HG03159 (cell line): ENCODE results near the gene FBXO38.
A peak's percentile ranks its signal among the peaks of the same experiment; 100 is the strongest.

Experiments
- ATAC-seq: cut with Tn5 transposase; IDR thresholded peaks from one replicate; pipeline ENCODE4 v1.9.1; 2021; ENCODE audit warnings: mild to moderate bottlenecking, moderate library complexity; ENCODE audit not compliant: unreplicated experiment

FBXO38 gene

DNA sequence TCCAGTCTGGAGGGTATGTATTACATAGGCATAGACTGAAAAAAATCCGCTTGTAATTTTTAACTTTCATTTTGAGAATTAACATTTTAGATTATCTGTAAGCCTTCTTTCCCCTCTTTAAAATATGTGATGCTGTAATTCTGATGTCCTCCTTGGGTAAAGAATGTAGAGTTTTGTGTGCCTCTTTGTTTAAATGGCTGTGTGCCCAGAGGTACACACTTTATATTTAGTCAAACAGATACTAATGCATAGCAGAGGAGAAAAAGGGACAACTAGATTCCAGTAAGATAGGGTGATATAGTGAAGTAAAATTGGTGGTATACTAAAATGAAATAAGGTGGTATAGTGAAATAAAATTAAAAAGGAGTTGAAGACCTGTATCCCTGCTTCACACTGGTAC is 1.3 kb downstream of the FBXO38 start:
- ATAC-seq: no peak

GRCh38 chr5:148386041-148386440 is 2.3 kb downstream of the FBXO38 start:
- no peak for ATAC-seq

DNA sequence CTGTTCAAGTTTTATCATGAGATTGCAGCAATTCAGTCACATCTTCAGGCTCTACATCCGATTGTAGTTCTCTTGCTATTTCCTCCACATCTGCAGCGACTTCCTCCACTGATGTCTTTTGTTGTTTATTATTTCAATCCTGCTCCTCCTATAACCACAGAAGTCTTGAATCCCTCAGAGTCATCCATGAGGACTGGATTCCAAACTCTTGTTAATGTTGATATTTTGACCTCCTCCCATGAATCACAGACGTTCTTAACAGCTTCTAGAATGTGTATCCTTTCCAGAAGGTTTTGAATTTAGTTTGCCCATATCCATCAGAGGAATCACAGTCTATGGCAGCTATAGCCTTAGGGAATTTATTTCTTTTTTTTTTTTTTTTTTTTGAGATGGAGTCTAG is 3.6 kb downstream of the FBXO38 start:
- ATAC-seq: no peak

DNA sequence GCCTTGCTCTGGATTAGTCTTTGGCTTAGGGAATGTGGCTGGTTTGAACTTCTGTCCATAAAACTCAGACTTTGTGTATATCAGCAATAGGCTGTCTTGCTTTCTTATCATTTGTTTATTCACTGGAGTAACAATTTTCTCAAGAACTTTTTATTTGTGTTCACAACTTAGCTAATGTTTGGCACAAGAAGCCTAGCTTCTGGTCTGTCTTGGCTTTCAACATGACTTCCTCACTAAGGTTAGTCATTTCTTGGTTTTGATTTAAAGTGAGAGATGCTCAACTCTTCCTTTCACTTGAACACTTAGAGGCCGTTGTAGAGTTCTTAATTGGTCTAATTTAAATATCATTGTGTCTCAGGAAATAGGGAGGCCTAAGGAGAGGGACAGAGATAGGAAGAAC is 4.9 kb downstream of the FBXO38 start:
- ATAC-seq: no peak

- no peak for ATAC-seq
Measured at GRCh38 chr5:148390914-148391313, 7.2 kb downstream of the FBXO38 start.

DNA sequence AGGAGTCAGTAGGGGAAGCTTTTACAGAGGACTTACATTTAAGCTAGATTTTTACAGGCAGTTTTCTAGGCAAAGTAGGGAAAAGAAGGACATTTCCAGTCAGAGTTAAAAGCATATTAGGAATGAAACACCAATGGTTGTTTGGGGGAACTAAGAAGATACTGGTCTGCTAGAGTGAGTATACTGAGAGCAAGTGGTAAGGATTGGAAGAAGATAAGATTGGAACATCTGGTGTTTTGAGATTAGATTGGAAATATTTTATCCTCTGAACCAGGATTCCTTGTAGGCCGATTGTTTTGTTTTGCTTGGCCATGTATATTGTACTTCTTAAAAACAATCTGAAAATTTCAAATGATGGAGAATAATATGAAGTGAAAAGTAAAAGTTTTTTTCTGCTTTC is 7.7 kb downstream of the FBXO38 start:
- ATAC-seq: no peak

- no peak for ATAC-seq
Measured at GRCh38 chr5:148393390-148393741, 9.6 kb downstream of the FBXO38 start.

DNA sequence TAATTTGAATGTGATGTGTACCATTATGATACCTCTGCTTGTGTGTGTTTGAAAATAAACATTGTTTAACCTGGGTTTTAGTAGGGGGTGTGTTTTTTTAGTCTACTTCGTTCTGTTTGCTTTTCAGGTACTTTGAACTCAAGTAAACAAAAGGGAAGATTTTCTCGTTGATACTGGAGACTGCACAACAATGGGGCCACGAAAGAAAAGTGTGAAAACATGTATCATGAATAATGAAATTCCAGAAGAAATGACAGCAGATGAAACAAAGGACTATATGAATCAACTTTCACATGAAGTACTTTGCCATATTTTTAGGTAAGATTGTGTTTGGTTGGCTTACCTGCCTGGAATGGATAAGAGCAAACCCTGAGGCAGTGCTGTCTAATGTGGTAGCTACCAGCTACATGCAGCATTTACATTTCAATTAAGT is 10.8 kb downstream of the FBXO38 start:
- no peak for ATAC-seq

DNA sequence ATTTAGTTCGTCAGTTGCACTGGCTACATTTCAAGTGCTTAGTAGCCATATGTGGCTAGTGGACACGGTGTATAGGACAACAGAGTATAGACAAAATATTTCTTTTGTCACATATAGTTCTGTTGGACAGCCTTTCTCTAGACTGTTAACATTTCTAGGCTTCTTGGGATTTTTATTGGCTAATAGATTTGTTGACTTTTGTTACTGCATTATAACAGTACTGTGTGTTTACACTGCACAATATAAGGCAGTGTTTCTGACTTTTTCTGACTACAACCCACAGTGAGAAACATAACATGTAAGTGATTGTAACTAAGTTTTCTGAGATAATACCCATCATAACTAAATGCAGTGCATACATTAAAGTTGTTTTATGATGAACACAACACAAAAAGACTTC is 11.3 kb downstream of the FBXO38 start:
- ATAC-seq: no peak

DNA sequence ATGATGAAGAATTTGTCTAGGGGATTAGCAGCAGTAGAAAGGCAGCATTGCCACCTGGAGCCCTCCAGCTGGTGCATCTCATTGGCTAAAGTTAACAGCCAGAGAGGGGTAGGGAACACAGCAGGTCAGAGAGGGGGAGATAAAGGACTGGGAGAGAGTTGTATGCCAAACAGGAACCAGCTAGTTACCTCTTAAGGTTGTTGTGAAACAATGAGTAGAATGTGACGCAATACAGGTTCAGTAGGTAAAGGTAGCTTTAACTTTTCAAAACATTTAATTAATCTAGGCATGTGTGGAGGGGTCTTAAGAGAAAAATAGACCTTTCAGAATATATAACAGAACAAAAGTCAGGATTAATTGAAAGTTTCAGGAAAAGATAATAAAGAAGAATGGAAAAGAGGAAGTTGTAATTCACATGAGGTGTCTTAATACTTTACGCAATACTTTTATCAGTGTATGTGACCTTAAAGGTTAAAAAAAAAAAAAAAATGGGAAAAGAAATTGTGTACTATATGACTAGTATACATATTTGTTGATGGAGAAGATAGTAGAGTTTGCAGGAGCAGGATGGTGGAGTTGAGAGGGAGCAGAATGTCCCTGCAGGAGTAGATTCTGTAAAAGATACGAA is 14.3 kb downstream of the FBXO38 start:
- ATAC-seq: no peak

GRCh38 chr5:148398698-148399121 is 15.0 kb downstream of the FBXO38 start:
- ATAC-seq: no peak

- no peak for ATAC-seq
Measured at GRCh38 chr5:148401604-148402003, 17.8 kb downstream of the FBXO38 start.

DNA sequence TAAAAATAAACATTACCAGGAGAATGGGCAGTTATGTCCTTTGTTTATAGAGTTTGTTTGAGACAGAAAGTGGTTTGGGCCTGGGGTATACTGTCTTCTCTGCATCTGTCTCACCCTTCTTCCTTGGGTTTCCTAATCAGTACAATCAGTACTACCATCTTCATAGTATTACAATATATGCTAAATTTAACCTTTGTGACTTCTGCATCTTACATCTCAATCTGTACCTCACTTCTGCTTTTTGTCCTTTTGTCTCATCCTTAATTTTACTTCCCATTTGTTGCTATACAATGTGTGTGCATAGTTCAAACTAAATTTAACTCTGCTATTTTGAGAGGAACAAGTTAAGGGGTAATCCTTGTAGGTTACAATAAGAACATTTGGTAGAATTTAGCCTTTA is 19.6 kb downstream of the FBXO38 start:
- ATAC-seq: peak; percentile 97

GRCh38 chr5:148406406-148406805 is 22.6 kb downstream of the FBXO38 start:
- no peak for ATAC-seq

DNA sequence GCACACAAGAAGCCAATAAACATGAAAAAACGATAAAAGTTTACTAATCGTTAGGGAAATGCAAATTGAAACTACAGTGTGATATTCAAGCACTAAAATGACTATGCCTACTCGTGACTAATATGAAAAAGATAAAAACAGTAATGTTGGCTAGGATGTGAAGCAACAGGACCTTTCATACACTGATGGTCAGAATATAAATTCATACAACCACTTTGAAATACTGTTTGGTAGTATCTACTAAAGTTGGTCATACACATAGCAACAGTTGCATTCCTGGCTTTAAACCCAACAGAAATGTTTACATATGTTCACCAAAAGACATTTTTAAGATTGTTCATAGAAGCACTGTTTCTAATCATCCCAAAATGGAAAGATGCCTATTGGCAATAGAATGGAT is 24.3 kb downstream of the FBXO38 start:
- ATAC-seq: no peak

GRCh38 chr5:148412124-148412523 is 28.4 kb downstream of the FBXO38 start:
- no peak for ATAC-seq

DNA sequence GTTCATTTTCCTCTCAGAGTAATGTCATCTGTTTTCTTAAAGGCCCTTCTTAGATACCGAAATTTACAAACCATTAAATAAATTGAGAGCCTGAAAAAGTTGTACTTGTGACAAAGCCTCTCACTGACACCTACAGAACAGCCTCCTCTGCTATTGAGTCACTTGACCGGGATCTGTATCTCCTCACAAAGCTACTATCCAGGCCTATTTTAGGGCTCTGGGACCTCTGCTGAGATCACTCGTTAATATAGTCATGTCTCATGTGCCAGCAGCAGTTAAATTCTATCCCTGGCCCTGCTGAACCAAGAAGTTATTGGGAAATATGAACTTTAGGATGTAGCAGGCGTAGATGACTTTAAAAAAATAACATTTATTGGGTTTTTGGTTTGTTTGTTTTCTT is 31.1 kb downstream of the FBXO38 start:
- ATAC-seq: no peak

DNA sequence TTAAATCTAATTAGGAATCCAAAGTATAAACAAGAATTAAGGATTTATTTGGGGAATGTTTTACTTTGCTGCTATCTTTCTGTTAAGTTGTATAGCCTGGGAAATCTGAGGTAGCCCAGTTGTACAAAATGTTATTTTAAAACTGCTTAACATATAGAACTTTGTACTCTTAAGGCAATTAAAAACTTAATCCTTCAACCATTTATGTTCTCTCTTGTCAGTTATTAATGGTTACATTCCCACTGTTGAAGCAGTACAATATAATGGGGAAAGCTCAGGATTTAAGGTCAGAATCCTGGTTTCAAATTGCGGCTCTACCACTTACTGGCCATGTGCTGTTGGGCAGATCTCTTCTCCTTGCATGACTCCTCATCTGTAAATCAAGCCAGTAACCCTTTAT is 32.7 kb downstream of the FBXO38 start:
- ATAC-seq: no peak

DNA sequence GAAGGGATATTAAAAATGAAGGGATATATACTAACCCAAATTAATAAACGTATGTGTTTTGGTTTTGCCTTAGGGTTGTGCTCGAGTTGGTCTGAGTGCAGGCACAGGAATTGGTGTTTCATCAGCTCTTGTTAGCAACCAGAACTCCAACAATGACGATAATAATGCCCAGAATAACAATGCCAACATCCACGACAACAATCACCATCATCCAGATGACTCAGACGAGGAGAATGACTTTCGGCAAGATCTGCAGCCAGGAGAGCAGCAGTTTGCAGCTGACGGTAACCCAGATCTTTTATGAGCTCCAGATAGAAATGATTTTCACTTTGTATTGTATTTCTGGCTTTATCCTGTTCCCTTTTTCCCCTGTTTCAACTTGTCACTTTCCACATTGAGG is 33.2 kb downstream of the FBXO38 start:
- ATAC-seq: no peak

DNA sequence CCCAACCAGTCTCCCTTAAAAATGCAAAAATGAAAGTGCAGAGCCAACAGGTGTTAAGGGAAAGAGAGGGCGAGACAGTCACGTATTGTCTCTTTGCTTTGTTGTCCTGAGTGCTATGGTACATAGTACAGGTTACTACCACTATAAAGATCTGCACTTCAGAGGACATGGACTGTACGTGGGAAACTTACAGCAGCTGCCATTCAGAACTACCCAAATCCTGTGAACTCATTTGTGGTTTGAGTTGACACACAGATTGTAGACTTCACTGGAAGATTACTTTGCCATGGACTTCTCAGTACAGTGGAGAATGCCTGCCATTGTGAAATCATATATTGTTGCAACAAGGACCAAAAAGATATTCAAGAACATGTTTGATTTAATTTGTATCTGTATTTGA is 34.8 kb downstream of the FBXO38 start:
- no peak for ATAC-seq

DNA sequence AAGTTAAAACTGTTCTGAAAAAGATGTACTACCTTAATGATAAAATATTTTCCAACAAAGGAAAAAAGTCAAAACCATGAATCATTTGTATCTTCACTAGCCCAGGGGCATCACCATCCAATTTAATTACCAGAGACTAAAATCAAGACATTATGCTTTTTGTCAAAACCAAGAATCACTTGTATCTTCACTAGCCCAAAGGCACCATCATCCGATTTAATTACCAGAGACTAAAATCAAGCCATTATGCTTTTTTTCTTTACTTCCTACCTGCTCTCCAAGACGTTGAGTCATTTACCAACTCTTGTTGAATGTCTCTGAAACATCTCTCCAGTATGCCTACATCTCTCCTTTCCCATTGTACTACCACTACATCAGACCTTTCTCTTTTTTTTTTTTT is 37.9 kb downstream of the FBXO38 start:
- no peak for ATAC-seq

DNA sequence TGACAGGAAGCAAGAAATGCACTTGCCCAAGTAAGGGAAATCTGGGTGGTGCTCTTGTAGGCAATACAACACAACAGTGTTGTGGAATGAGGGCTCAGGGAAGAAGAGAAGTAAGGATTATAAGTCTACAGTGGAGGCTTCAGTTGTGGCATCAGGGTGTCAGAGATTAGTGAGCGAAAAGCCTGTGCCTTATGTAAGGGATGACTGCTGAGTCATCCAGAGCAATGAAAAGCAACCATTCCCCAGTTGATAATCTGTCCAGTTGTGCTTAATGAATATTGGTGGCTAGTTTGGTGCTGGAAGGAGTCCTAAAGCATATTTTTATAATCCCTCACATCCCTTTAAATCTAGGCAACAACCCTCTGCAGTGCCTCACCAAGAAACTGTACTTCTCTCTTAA is 42.0 kb downstream of the FBXO38 start:
- no peak for ATAC-seq

DNA sequence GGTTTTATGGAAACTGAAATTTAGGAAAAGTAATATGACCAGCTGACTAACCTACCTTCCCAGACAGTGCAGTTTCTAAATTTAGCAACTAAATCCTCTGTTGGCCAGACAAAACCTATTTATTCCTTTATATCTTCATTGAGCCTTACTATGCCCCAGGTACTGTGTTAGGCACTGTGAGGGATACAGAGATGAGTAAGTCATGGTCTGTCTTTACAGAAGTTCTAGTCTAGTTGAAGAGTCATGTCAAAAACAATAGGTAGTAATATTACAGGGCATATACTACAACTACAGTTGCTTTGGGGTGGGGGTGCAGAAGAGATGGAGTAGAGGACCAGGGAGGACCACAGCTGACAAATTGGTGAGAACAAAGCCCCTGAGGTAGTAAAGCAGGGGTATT is 42.8 kb downstream of the FBXO38 start:
- no peak for ATAC-seq
